HG02943 (cell line): ENCODE measurements around the gene SMARCAL1.

ENCODE experiments used
- ATAC-seq: cut with Tn5 transposase; IDR thresholded peaks from one replicate; pipeline ENCODE4 v1.9.1; 2021; ENCODE audit warnings: mild to moderate bottlenecking, low read depth, moderate library complexity; ENCODE audit not compliant: unreplicated experiment

The SMARCAL1 gene

DNA sequence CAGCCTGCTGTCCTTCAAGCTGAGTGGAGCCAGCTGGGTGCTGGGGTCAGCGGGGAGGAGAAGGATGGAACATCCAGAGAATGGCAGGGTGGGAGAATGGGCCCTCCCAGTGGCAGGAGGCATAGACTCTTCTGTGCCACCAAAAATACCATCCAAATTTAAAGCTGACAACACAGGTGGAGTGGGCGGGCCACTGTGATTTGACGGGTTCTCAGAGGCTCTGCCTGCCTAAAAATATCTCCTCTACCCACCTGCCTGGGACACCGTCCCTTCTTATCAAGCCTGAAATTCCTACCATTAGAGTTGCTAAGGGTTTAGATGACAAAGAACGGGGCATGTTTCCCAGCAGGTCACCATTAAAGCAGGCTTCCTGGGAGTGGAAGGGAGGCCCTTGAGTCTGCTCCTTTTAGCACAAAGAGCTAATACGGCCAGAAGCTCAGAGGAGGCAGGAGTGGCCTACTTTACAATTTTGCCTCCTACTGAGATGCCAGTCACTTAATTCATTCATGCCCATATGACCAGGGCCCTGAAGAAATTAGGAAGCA lies 20.2 kb upstream of the SMARCAL1 start:
- ATAC-seq, result no peak

DNA sequence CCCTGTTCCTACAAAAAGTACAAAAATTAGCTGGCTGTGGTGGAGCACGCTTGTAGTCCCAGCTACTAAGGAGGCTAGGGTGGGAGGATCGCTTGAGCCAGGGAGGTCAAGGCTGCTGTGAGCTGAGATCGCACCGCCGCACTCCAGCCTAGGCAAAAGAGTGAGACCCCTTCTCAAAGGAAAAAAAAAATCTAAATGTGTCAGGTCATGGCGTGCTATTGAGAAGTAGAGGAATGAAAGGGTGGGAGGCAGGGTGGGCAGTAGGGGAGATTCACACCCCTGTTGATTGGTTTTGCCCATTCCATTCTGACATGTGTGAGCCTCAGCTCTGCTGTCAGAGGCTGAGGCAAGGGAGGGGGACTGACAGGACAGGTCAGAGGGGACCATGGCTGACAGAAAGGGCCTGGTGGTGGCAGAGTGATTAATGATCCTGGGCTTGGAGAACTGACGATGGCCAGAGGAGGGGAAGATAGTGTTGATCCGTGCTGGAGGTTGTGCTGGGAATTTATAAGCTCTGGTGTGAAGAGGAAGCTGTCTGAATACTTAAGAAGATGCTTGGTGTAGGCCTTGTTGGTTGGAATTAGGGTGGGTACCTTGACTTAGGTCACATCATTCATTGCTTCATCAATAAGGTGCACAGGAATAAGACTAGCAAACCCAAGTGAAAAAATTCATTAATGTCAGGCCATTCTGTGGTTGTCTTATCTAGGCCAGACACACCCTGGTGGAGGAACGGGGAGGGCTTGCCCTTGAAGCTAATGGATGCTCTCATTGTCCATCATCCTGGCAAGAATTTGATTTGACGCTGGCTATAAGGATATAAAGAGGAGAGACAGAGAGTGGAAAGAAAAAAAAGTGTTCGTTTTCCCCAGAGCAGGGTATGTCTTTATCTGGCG lies 19.1 kb upstream of the SMARCAL1 start:
- no peak for ATAC-seq

DNA sequence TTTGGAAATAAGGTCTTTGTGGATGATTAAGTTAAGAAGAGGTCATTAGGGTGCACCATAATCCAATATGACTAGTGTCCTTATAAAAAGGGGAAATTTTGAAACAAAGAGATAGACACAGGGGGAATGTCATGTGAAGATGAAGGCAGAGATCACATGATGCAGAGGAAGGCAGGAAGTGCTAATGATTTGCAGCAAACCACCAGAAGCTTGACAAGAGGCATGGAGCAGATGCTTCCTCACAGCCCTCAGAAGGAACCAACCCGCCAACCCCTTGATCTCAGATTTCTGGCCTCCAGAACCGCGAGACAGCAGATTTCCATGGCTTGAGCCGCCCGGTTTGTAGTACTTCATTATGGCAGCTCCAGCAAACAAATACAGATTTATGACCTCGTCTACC lies 17.4 kb upstream of the SMARCAL1 start:
- no peak for ATAC-seq

DNA sequence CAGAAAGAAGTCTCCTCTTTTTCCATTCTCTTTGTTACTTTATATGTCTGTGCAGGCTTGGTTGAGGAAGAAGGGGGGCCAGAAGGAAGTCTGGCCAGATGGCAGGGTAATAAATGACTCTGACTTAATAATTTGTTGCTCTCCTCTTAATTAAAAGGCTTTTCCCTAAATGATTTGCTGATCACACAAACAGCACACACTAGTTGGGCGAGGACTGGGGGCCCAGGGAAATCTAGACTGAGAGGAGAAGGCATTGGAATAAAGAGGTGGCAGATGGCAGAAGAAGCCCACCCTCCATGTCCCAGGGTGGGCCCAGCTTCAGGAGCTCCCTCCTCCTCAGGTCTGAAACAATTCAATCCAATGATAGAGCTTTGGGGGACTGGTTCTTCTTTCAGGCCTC lies 12.7 kb upstream of the SMARCAL1 start:
- no peak for ATAC-seq

DNA sequence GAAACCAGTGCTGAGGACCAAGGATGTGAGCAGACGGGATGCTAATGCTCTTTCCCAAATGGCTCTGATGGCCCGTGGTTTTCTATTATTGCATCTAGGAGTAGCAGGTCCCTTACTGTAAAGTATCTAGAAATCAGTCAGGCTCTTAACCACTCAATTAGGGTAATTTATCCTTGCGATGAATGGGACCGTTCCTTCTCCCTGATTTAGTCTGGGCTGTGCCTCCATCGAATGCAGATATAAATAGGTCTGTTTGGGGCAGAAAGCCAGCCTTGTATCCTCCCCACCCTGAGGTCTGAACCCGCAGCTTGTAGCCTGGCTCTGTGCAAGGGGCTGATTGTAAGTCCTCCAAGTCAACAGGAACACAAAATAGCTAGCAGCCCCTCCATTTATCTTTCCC lies 9.5 kb upstream of the SMARCAL1 start:
- no peak for ATAC-seq

DNA sequence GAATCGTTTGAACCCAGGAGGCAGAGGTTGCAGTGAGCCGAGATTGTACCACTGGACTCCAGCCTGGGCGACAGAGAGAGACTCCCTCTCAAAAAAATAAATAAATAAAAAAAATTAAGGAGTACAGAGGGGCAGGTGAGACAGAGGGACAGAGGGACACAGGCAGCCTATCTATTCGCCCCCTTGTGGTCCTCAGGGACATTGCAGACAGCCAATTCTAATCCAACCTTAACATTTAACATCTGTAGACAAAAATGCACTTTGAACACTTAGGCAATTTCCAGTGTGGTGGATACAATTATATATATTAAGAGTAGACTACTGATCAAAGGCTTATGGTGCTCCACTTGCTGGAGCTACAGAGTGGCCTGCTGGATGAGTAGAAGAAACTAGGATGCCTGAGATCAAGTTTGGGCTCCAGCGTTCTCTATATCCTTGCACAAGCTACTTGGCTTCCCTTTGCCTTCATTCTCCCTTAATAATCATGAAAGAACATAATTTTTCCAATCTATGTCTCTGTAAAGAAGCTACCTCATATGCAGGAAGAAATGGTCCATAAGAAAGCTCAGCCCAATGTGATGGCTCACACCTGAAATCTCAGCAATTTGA lies 8.2 kb upstream of the SMARCAL1 start:
- ATAC-seq, result no peak

DNA sequence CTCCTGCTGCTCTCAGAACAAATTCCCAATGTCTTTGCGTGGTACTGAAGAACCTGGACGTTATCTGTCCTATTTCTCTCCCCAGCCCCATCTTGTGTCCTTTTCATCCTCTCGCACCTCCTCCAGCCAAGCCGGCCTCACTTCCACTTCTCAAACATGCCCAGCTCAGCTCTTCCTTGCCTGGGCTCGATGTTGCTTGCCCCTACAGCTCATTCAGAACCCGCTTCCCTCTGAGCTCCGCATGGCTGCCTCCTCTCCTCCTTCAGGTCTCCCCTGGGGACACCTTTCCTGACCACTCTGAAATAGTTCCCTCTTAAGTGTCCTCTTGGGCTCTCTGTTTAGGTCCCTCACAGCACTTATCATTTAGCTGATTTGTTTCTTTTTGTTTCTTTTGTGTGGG lies 6.7 kb upstream of the SMARCAL1 start:
- ATAC-seq, result no peak

DNA sequence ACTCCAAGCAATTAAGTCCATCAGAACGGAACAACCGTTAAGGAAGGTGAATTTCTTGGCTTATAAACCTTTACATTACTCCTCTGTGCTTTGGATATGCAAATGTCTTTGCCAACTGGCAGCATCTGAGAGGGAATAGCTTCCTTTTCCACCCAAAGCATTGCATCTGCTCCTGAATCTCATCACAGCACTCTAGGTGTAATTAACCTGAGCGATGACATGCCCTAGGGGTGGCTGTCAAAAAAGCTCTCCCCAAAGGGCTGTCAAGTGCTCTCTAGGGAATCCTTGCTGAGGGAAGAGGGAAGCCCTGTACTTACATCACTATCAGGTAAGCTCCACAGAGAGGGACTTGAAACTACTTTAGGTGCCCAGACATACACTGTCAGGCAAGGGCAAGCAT lies 5.5 kb upstream of the SMARCAL1 start:
- no peak for ATAC-seq

DNA sequence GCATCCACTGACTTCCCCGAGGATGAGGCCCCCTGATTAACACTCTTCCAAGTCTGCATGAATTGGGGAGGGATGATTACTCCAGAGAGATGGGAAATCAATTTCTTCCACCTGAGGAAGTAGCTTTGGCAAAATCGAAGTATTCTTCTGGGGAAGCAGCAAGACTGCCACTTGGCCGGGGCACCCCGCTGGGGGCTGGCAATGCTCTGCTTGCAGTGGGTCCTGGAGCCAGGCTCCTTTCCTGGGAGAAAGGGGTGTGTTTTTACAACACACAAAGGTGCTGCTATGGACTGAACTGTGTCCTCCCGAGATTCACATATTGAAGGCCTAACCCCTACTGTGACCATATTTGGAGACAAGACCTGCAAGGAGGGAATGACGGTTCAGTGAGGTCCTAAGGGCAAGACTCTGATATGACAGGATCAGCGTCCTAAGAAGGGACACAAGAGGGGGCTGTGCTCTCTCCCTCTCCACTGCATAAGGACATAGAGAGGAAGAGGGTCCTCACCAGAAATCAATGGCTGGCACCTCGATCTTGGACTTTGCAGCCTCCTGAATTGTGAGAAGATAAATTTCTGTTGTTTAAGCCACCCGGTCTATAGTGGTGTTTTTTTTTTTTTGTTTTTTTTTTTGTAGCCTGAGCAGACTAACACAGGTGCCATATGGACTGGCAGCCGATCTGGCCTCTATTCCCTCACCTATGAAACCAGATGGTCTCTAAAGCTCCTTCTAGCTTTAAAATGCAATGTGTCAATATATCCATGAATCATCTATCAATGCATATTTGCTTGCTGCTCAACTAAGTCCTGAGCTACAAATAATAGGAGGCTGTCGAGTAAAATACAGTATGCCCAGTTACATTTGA lies 3.6 kb upstream of the SMARCAL1 start:
- ATAC-seq, result no peak

DNA sequence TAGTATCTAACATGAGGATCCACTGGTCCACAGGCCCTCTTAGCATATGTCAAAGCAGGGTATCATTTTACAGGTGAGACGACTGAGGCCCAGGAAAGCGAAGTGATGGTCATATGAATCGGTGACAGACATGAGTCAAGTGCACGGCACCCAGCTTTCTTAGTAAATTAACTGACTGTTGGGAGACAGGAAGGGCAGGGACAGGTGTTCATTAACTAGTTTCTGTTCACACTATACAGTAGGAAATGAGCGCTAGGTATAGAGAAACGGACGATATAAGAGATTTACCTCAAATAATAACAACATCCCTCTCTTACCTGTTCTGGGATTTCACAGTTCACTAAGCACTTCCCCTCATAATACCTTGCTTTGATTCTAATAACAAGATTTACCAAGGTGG lies 1.7 kb upstream of the SMARCAL1 start:
- ATAC-seq, result no peak

DNA sequence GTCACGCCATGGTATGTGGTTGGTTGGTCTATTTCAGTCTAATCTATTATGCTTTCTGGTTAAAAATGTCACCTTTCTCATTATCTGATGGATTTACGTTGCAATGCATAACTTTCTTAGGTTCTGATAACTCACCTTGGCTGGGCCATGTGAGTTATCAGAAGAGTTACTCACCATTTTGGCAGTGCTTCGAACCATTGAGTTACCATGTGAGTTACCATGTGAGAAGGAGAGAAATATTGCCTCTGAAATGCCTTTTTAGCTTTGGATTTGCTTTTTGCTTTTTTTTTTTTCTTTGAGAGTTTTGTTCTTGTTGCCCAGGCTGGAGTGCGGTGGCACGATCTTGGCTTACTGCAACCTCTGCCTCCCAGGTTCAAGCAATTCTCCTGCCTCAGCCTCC lies 1.6 kb downstream of the SMARCAL1 start:
- ATAC-seq, result no peak

DNA sequence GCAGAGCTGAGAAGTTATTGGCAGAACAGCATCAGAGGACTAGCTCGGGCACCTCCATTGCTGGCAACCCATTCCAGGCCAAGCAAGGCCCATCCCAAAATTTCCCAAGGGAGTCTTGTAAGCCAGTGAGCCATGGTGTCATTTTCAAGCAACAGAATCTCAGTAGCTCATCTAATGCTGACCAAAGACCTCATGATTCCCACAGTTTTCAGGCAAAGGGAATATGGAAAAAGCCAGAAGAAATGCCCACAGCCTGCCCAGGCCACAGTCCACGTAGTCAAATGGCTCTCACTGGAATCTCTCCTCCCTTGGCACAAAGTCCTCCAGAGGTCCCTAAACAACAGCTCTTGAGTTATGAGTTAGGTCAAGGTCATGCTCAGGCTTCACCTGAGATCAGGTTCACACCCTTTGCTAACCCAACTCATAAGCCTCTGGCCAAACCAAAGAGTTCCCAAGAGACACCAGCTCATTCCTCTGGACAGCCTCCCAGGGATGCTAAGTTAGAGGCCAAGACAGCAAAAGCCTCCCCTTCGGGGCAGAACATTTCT lies 2.6 kb downstream of the SMARCAL1 start:
- no peak for ATAC-seq

DNA sequence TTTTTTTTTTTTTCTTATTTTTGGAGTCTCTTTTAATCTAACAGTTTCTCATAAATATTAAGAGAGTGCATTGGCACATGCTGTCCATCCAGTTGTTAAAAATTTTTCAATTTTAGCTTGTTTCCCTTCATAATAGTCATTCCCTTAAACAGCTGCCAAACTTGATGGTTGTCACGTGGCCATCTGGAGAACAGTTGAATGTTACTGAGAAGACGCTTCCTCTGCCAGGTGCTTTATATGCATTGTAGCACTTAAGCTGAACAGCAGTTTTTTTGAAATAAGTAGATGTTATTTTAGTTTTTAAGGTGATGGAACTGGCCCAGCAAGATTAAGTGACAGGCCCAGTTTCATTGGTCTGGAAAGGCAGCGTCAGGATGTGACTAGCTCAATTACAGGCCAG lies 3.3 kb downstream of the SMARCAL1 start:
- ATAC-seq, result no peak

DNA sequence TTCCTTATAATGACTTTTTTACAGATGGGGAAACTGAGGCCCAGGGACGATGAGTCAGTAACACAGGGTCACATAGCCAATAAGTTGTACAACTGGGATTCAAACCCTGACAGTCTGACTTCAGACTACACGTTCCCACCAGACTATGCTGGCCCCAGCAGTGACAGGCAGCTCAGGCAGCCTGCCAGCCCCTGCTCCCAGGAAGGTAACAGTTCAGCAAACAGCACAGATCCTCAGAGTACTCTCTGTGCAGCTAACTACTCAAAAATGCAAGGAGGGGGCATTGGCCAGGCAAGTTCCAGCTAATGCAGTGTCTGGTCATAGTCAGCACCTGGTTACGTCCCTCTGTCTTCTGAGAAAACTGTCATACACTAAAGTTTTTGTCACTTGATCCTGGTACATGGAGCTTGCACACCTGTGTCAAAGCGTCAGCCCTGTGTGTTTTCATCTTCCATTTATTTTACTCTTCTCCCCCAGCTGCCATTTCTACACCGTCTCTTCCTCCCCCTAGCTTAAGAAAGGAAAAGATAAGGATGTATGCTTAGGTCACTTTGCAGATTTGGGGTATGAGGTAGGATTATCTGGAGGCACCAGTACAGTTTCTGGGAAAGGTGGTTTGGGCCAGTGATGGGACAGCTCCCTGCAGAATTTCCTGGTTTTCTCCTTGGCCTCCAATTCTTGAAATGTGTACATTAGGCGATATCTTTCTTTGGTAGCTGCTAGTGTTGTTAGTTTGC lies 4.5 kb downstream of the SMARCAL1 start:
- ATAC-seq, result no peak

DNA sequence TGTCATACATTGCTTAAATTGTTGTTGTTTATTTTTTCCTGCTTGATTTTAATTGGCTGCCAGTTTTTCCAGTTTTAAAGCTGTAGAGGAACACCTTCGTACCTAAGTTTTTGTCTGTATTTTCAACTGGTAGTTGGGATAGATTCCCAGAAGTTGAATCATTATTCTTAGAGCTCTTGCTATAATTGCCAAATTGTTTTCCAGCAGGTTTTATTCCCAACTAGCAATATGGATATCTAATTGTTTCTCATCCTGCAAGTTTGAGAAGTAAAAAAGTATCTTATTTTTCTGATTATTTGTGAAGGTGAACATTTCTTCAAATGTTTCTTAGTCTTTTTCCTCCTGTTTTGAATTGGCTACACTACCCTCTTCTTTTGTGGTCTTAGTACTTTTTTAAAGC lies 6.7 kb downstream of the SMARCAL1 start:
- no peak for ATAC-seq

DNA sequence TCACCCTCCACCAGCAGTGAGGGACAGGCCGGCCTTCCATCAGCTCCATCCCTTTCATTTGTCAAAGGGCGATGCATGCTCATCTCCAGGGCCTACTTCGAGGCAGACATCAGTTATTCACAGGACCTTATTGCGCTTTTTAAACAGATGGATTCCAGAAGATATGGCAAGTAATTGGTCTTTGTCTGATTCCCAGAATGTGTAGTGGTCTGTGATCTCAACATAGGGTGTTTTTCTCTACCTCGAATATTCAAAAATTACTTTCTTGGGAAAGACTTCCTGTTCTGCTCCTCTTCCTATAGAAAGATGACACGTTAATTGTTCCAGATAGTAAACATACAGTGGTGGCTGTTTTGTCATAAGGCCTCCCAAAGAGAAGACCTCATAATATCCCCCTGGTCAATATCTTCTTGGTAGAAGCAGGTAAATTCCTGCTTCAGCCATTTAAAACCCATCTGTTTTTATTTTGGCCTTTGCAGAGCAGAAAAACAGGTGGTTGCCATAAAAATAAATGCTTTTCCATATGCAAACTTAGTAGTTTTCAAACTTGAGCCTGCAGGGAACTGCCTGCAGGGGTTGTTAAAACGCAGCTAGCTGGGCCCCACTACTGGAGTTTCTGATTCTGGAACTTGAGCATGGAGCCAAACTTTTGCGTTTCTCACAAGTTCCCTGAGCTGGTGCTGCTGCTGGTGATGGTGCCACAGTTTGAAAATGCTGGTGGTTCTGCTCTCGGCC lies 8.2 kb downstream of the SMARCAL1 start:
- ATAC-seq, result no peak

DNA sequence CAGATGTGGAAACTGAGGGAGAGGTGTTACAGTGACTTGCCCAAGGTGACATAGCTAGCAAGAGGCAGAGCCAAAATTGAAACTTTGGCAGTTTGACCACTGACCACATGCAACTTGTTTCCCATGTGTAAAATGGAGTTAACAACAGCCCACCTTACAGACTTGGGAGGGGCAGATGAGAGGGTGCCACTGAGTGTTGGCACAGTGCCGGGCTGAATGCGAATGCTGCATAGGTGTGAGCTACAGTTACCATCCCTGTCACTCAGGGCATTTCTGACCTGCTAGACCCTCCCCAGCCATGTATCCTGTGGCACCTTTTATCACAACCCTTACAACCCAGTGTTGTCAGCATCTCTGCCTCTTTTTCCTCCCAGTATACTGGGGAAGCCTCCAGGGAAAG lies 10.8 kb downstream of the SMARCAL1 start:
- no peak for ATAC-seq

DNA sequence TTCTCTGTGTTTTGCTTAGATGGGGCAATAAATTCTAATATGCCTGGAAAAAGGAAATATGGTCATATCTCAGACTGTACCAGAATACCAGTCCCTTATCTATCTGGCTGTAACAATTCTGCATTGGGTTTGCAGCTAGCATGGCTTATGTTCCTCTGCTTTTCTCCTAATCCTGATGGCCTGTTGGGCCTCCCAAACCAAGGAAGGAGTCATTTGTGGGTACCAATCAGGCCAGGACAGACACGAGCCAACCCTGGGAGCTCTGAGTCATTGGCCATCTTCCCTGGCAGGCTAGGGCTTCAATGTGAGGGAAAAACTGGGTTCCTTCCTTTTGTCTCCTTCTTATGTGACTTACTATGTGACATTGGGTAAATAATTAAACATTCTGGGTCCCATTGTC lies 12.0 kb downstream of the SMARCAL1 start:
- no peak for ATAC-seq

DNA sequence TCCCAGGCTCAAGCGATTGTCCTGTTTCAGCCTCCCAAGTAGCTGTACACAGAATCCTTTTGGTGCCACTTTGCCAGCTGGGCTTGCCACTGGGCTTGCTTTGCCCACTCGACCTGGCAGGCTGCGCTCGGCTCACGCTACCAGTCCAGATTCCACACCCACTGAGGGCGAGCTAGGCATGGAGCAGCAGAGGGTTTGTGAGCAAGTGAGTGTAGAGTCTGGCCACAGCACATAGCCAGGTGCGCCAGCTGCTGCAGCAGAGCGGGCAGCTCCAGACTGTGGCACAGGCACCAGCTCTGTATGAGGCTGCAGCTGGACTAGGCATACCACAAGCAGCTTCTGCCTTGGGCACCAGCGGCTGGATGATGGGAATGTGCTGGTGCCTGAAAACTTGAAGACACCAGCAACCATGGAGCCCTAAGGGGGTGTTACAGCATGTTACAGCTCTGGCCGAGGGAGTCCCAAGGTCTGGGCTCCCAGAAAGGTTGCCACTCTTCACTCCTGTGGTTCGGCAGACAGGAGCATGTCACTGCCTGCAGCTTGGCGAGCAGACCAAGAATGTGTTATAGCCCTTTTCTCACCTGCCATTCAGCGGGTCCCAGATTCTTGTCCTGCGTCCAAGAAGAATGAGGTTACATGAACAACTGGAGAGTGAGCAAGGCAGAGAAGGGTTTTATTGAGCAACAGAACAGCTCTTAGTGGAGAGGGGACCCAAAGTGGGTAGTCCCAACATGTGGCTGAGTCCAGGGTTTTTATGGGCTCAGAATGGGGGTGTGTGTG lies 12.9 kb downstream of the SMARCAL1 start:
- ATAC-seq, result no peak
